ENCODE measurements around the gene TESK1. TPM values are rescaled to one million over a fixed set of nuclear protein-coding genes. Genes with fewer than 3 reads are reported as not detected.

The TESK1 gene, protein sequence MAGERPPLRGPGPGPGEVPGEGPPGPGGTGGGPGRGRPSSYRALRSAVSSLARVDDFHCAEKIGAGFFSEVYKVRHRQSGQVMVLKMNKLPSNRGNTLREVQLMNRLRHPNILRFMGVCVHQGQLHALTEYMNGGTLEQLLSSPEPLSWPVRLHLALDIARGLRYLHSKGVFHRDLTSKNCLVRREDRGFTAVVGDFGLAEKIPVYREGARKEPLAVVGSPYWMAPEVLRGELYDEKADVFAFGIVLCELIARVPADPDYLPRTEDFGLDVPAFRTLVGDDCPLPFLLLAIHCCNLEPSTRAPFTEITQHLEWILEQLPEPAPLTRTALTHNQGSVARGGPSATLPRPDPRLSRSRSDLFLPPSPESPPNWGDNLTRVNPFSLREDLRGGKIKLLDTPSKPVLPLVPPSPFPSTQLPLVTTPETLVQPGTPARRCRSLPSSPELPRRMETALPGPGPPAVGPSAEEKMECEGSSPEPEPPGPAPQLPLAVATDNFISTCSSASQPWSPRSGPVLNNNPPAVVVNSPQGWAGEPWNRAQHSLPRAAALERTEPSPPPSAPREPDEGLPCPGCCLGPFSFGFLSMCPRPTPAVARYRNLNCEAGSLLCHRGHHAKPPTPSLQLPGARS
- total RNA-seq, result 10 to 100 TPM; 42.2 to 42.8 TPM

DNA sequence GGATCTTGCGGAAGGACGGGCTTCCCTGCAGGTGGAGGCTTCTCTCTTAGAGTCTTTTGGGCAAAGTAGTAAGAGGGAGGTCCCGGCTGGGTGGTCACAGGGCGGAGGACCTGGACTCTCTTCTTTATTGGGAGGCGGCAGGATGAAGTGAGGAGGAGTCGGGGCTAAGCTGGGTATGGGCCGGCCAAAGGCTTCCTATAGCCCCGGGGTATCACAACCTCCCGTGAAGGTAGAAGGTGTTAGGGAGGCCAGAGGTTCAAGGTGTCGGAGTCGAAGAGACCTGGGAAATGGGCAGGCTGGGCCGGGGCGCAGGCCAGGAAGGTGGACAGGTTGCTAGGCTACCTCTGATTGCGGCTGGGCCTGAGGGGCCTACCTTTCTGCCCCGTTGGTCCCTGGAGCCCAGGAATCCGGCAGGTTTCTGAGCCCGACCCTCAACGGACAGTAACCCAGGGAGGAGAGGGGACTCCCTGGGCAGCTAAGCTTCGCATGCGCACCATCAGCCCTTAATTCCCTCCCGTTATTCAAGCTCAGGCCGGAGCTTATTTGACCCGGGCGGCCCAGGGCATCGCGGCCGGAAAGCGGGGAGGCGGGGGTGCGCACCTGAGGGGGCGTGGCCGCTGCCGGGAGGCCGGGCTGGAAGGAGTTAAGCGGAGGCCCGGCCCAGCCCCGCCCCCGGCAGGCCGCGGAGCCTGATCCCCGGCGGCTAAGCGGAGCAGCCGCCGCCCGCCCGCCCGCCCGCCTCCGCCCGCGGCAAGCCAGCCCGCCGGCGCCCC lies at the start of gene TESK1:
Gene TESK1, plus strand, starts transcription at position 685 of the 773 bp plus-strand sequence. CDS start 358 bp downstream, outside the sequence.
- Mint-ChIP-seq H3K4me3 (peak within 1 kb of the TSS; percentile 93), H3K27ac (peak within 1 kb of the TSS; percentile 97), H3K4me1 (peaks cover 31% of the 10 kb centered on the region), H3K27me3 (no peaks in the 10 kb centered on the region), H3K36me3 (peaks cover 7% of the 10 kb centered on the region), H3K9me3 (no peaks in the 10 kb centered on the region)
- POLR2A ChIA-PET, result interaction anchor here (0.7 to 3.1 kb wide), 17 partner anchors 12 to 525 kb away, joined by 3 to 29 read pairs (median 5); partner anchors contain the start of genes ARHGEF39, ATOSB, CCDC107 and CREB3
- DNase-seq (peak; percentile 93), ATAC-seq (ENCODE audit: low read depth) (peak; percentile 40)

DNA sequence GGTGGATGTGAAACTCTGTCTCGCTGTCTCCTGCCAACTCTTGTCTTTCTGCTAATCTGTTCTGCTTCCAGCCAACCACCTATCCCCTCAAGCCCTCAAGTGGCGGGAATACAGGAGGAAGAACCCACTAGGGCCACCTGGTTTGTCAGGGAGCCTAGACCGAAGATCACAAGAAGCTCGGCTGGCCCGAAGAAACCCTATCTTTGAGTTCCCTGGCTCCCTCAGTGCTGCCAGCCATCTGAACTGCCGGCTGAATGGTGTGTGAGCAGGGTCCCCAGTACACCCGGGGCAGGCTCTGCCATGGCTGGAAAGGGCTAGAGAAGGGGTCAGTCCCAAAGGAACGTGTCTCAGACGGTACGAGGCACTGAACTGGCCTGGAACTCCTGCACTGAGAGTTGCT lies 49.2 kb upstream of the TESK1 start:
- POLR2A ChIA-PET, result no interaction called here
- Mint-ChIP-seq H3K27me3 (peaks cover 4% of the 10 kb centered on the region), H3K27ac (no peak overlapping the region), H3K4me3 (no peak overlapping the region), H3K9me3 (no peaks in the 10 kb centered on the region), H3K4me1 (no peaks in the 10 kb centered on the region), H3K36me3 (no peaks in the 10 kb centered on the region)
- DNase-seq (no peak), ATAC-seq (ENCODE audit: low read depth) (no peak)

DNA sequence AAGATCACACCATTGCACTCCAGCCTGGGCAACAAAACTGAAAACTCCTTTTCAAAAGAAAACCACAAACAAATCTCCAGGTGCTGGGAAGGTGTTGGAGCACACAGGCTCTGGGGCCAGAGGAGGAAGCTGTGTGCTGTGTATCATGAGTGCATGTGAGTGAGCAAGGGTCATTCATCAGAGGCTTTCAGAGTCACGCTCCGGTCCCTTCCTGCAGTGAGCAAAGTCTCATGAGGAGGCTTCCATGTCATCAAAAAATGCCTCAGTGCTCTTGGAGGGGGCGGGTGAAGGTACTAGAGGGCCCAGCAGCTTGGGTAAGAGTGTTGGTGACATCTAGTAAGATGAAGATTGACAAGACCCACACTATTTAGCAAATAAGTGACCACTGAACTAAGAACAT lies 48.3 kb upstream of the TESK1 start:
- Mint-ChIP-seq H3K27ac (no peak overlapping the region), H3K9me3 (no peaks in the 10 kb centered on the region), H3K27me3 (no peaks in the 10 kb centered on the region), H3K4me1 (no peaks in the 10 kb centered on the region), H3K36me3 (no peaks in the 10 kb centered on the region), H3K4me3 (no peak overlapping the region)
- DNase-seq (no peak), ATAC-seq (ENCODE audit: low read depth) (no peak)
- POLR2A ChIA-PET, result no interaction called here

DNA sequence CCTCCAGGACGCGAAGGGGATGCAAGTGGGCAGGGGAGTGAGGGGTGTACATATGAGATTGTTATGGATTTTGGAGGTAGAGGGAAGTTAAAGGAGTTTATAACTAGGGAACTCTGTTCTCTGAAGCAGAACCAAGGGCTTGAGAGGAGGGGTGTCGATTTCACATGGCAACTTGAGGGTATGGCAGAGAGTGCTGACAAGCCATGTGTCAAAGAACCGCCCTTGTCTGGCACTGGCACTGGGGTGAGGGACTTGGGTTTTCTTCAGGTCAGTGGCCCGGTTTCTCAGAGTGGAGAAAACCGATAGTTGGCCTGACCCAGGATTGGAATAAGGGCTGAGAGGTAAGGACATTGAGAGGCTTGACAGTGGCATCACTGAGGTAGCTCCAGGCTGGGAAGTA lies 47.7 kb upstream of the TESK1 start:
- POLR2A ChIA-PET, result no interaction called here
- ATAC-seq (ENCODE audit: low read depth), result no peak
- no peaks in the 10 kb centered on the region for H3K27me3 Mint-ChIP-seq
- no peak for DNase-seq
- no peaks in the 10 kb centered on the region for H3K9me3 Mint-ChIP-seq
- H3K36me3 Mint-ChIP-seq, result no peaks in the 10 kb centered on the region
- H3K4me1 Mint-ChIP-seq, result no peaks in the 10 kb centered on the region
- H3K4me3 Mint-ChIP-seq, result no peak overlapping the region
- H3K27ac Mint-ChIP-seq, result no peak overlapping the region

DNA sequence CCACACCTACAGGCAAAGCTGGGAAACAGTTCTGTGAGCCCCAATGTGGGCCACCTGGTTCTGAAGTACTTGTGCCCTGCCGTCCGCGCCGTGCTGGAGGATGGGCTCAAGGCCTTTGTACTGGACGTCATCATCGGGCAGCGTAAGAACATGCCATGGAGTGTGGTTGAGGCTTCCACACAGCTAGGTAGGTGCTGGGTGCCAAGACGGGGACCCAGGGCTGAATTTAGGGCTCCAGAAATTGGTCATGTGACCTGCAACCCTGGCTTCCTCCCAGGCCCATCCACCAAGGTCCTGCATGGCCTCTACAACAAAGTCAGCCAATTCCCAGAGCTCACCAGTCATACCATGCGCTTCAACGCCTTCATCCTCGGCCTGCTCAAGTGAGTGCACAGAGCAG lies 46.9 kb upstream of the TESK1 start:
- ATAC-seq (ENCODE audit: low read depth), result no peak
- no peak overlapping the region for H3K4me3 Mint-ChIP-seq
- H3K27ac Mint-ChIP-seq, result no peak overlapping the region
- no peaks in the 10 kb centered on the region for H3K27me3 Mint-ChIP-seq
- H3K4me1 Mint-ChIP-seq, result no peaks in the 10 kb centered on the region
- POLR2A ChIA-PET, result no interaction called here
- no peaks in the 10 kb centered on the region for H3K9me3 Mint-ChIP-seq
- H3K36me3 Mint-ChIP-seq, result no peaks in the 10 kb centered on the region
- DNase-seq, result no peak

DNA sequence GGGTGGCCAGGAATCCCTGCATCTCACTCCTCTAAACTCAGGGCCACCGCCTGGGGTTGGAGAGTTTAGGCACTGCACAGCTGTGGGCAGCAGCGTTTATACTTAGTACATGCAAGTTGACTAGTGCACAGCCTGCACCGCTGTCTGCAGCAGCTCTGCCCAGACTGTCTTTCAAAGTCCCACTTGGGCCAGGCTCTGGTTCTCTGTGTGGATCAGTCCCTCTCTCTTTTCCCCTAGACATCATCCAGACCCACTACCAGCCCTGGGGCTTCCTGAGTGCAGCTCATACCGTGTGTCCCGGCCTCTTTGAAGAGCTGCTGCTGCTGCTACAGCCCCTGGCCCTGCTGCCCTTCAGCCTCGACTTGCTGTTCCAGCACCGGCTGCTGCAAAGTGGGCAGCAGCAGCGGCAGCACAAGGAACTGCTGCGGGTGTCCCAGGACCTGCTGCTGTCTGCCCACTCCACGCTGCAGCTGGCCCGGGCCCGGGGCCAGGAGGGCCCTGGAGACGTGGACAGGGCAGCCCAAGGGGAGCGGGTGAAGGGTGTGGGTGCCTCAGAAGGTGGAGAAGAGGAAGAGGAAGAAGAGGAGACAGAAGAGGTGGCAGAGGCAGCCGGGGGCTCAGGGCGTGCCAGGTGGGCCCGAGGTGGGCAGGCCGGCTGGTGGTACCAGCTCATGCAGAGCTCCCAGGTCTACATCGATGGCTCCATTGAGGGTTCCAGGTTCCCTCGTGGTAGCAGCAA lies 45.1 kb upstream of the TESK1 start:
- Mint-ChIP-seq H3K27ac (no peak overlapping the region), H3K4me3 (no peak overlapping the region), H3K4me1 (peaks cover 4% of the 10 kb centered on the region), H3K9me3 (no peaks in the 10 kb centered on the region), H3K27me3 (no peaks in the 10 kb centered on the region), H3K36me3 (no peaks in the 10 kb centered on the region)
- no peak for ATAC-seq (ENCODE audit: low read depth)
- POLR2A ChIA-PET, result no interaction called here
- no peak for DNase-seq

DNA sequence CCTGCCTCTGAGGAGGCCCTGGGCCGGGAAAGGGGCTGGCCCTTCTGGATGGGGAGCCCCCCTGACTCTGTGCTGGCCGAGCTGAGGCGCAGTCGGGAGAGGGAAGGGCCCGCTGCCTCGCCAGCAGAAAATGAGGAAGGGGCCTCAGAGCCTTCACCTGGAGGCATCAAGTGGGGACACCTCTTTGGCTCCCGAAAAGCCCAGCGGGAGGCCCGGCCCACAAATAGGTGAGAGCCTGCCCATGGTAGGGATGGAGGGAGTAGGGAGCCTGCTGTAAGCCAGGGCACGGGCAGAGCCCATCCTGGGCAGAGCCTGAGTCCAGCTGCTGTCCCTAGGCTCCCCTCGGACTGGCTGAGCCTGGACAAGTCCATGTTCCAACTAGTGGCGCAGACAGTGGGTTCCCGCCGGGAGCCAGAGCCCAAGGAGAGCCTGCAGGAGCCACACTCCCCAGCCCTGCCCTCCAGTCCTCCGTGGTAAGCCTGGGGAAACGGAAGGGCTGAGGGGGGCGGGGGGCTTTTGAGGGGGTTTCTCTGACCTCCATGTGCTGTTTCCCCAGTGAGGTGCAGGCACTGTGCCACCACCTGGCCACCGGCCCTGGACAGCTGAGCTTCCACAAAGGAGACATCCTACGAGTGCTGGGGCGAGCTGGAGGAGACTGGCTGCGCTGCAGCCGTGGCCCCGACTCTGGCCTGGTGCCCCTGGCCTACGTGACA lies 44.3 kb upstream of the TESK1 start:
- POLR2A ChIA-PET, result no interaction called here
- Mint-ChIP-seq H3K9me3 (no peaks in the 10 kb centered on the region), H3K27me3 (no peaks in the 10 kb centered on the region), H3K36me3 (no peaks in the 10 kb centered on the region), H3K4me3 (no peak overlapping the region), H3K27ac (no peak overlapping the region), H3K4me1 (peaks cover 4% of the 10 kb centered on the region)
- ATAC-seq (ENCODE audit: low read depth) (no peak), DNase-seq (no peak)

DNA sequence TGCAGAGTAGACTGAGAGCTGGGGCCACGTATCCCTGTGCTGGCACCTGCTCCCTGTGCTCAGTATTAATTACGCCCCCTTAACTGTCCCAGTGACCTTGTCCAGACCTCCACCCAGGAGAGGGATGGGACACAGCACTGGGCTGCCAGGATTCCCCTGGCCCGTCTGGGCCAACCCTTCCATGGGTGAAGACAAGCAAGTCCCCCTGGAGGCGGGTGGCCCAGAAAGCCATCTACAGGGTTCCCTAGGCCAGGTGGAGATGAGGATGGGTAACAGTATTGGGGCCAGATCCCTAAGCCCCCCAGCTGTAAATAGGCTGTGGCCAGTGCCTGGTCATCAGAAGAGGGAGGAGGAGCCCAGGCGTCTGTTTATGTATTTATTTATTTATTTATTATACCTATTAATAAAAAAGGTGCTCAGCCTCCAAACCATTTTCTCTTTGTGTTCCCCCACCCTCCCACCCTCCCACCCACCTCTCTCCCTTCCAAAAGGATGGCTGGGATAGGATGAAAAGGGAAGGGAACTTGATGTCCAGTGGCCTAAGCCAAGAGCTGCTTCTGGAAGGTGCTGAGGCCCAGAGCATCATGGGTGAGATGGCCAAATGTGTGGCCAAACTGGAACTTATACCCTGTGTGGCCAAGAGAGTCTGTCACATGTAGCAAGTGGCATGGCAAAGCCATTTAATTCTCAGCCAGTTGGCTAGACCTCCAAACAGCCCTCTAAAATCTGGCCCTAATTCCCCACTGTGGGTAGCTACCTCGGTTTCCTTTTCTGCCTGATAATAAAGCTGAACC lies 43.4 kb upstream of the TESK1 start:
- Mint-ChIP-seq H3K27me3 (no peaks in the 10 kb centered on the region), H3K4me1 (peaks cover 5% of the 10 kb centered on the region), H3K9me3 (no peaks in the 10 kb centered on the region), H3K36me3 (no peaks in the 10 kb centered on the region), H3K4me3 (no peak overlapping the region), H3K27ac (no peak overlapping the region)
- no peak for DNase-seq
- POLR2A ChIA-PET, result no interaction called here
- ATAC-seq (ENCODE audit: low read depth), result no peak

DNA sequence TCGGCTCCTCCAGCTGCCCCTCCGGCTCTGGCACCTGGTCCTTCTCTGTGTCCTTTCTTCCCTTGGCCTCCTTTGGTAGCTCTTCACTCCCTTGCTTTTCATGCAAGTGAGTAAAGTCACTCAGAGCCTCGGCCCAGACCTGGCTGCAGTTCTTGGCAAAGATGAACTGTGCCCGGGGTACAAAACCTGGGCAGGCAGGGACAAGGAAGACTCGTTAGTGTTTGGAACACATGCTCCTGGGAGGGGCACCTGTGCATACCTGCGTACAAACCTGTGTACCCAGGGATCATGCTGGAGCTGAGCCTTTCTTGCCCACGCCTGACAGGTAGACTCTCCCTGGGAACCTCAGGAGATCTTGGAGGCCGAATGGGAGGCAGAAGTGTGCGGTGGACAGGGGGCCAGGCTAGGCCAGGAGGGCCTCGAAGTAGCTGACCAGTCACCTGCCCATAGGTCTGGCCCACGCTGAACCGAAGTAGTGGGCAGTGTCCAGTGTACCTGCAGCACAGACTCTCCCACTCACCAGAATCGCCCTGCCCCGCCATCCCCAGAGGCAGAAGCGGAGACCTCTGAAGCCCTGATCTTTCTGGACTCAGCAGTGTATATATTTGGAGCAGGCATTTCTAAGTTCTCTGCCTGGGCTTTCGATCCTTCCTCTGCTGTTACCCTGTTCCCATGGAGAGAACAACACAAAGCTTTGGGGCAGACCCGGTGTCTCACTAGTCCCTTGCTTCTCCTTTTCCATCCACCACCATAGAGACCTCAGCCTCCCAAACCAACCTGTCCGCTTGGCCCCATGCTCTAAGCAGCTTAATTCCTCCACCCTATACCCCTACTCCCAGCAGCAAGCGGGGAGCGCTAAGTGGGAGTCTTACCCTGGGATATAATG lies 41.9 kb upstream of the TESK1 start:
- no peaks in the 10 kb centered on the region for H3K27me3 Mint-ChIP-seq
- POLR2A ChIA-PET, result no interaction called here
- H3K9me3 Mint-ChIP-seq, result no peaks in the 10 kb centered on the region
- ATAC-seq (ENCODE audit: low read depth) (no peak), DNase-seq (no peak)
- H3K4me3 Mint-ChIP-seq, result no peak overlapping the region
- peak overlapping the region; percentile 48 for H3K27ac Mint-ChIP-seq
- H3K36me3 Mint-ChIP-seq, result peaks cover 3% of the 10 kb centered on the region
- peaks cover 10% of the 10 kb centered on the region for H3K4me1 Mint-ChIP-seq

DNA sequence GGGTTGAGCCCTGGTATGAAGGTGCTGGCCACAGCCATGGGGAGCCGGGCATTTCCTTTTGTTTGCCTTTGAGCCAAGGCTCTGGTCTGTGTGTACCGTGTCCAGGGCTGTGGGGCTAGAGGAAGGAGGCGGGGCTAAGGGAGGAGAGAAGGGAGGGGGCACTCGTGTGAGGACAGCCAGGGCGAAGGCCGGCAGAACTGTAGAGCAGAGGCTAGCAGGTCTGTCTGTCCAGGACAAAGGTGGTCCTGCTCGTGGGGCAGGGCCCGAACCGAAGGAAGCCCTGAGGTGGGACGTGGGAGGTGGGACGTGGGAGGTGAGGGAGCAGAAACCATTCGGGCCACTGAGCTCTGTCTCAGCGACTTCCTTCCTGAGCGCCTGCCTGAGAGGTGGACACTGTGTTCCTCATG lies 41.3 kb upstream of the TESK1 start:
- POLR2A ChIA-PET, result no interaction called here
- Mint-ChIP-seq H3K36me3 (peaks cover 3% of the 10 kb centered on the region), H3K27me3 (no peaks in the 10 kb centered on the region), H3K27ac (peak overlapping the region; percentile 38), H3K4me1 (peaks cover 10% of the 10 kb centered on the region), H3K9me3 (no peaks in the 10 kb centered on the region), H3K4me3 (no peak overlapping the region)
- no peak for DNase-seq
- no peak for ATAC-seq (ENCODE audit: low read depth)

DNA sequence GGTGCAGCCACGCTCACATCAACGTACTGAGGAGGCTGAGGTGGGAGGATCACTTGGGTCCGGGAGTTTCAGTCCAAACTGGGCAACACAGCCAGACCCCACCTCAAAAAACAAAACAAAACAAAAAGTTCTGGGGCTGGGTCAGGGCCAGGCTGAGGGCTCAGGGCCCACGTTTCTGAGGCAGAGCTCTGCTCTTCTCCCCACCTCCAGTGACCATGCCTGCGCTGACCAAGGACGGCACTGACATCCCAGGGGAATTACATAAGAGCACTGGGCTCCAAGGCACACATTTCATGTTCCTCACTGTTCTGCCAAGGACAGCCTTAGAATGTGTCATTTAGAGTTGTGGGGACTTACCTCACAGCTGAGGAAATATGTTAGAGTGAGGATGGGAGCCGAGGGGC lies 40.4 kb upstream of the TESK1 start:
- no peak overlapping the region for H3K4me3 Mint-ChIP-seq
- peaks cover 14% of the 10 kb centered on the region for H3K4me1 Mint-ChIP-seq
- POLR2A ChIA-PET, result interaction anchor here (0.8 kb wide), 1 partner anchor 10 kb away, joined by 3 read pairs; no protein-coding TSS in a partner anchor
- ATAC-seq (ENCODE audit: low read depth), result no peak
- H3K27me3 Mint-ChIP-seq, result no peaks in the 10 kb centered on the region
- no peak overlapping the region for H3K27ac Mint-ChIP-seq
- no peaks in the 10 kb centered on the region for H3K9me3 Mint-ChIP-seq
- DNase-seq, result no peak
- H3K36me3 Mint-ChIP-seq, result peaks cover 4% of the 10 kb centered on the region

Data from activated naive CD8-positive, alpha-beta T cell treated with anti-CD3 and anti-CD28 coated beads, Interleukin-2, amount 10 ng/mL, durations not matched to agents 7 days and 5 days (primary cell).